Stimulated activated CD4-positive, alpha-beta T cell treated with anti-CD3 and anti-CD28 coated beads, Interleukin-15, amount 100 ng/mL, for 1 hour (primary cell): ENCODE measurements around the gene FNDC10.
"Not testable (repeated sequence)": the region's sequence is repeated elsewhere in the genome, so short reads cannot be mapped to it uniquely, and the experiment has no call there.

ENCODE experiments used
- DNase-seq, 2 donors: peaks; one replicate each; pipeline ENCODE4 v3.0.0-alpha.2; 2020; ENCODE audit warnings: low read depth in 1 of 2, low spot score in 1 of 2

FNDC10 gene

DNA sequence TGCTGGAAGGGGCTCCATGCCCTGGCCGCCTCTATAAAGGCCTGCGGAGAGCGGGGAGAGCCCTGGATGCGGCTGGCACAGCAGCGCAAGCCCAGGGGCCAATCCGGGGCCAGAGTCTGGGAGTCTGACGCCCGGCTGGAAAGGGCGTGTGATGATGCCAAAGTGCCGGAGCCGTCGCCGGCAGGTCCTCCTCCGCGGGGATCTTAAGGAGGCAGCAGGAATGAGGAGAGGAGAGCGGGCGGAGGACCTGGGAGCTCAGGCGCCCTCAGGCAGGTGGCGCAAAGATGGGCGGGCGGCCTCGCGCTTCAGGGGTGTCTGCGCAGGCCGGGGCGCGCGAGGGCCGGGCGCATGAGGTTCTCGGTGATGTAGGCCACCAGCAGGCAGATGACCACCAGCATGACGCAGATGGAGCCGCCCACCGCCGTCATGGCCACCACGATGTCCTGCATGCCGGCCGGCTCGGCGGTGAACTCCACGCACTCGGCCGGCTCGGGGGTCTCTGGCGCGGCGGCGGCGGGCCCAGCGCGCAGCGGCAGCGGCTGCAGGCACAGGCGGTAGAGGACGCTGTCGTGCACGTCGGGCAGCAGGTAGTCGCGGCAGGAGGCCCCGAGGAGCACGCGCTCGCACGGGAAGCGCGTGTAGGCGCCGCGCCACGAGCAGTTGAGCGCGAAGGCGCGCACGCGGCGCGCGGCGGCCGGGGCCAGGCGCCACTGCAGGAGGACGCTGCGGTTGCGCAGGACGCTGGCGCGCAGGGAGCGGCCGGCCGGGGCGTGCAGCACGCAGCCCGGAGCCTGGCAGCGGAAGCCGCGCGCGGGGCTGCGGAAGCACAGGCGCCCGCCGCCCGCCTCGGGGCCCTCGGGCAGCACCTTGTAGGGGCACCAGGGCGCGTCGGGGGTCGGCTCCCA is 653 bp downstream of the FNDC10 start:
- no peak for DNase-seq

GRCh38 chr1:1598720-1599029 is 1.3 kb downstream of the FNDC10 start:
- no peak for DNase-seq

GRCh38 chr1:1598051-1598719 is 1.8 kb downstream of the FNDC10 start:
- no peak for DNase-seq

GRCh38 chr1:1597275-1597930 is 2.5 kb downstream of the FNDC10 start:
- DNase-seq: no peak

- DNase-seq: no peak
Measured at GRCh38 chr1:1596493-1597274, 3.3 kb downstream of the FNDC10 start.

DNA sequence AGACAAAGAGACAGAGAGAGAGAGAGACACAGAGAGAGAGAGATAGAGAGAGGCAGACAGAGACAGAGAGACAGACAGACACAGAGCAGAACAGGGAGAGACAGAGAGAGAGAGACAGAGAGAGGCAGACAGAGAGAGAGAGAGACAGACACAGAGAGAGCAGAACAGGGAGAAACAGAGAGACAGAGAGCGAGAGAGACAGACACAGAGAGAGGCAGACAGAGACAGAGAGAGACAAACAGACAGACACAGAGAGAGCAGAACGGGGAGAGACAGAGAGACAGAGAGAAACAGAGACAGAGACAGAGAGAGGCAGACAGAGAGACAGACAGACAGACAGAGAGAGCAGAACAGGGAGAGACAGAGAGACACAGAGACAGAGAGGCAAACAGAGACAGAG is 4.6 kb downstream of the FNDC10 start:
- not testable (repeated sequence) for DNase-seq

GRCh38 chr1:1594602-1595260 is 5.2 kb downstream of the FNDC10 start:
- no peak for DNase-seq

DNA sequence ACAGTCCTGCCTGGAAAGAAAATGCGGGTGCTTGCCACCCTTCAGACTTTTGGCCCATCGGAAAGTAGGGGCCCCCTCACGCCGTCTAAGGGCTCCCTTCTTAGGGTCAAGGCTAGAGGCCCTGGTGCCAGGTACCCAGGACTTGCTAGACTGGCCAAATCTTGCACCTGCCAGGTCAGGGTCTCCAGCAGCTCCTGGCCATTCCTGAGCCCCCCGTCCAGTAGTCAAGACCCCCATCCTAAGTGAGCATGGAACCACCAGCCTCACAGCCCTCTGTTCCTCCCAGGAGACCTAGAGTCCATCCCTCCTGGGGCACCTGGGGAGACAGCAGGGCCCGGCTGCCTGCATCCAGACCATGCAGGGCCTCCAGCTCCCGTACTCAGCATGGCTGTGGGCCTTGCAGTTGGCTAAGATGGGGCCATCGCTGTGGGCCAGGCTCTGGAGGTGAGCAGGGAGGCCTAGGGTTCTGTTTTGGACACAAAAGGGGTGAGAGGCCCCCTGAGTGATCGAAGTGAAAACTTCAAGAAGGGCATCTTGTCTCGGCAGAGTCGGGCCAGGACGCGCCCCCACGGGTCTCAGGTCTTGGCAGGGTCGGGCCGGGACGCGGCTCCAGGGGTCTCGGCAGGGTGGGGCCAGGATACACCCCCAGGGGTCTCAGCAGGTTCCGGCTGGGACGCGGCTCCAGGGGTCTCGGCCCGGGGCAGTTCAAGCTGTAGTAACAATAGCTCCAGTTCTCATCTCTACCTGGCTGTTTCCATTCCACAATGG is 5.9 kb downstream of the FNDC10 start:
- DNase-seq: no peak

DNA sequence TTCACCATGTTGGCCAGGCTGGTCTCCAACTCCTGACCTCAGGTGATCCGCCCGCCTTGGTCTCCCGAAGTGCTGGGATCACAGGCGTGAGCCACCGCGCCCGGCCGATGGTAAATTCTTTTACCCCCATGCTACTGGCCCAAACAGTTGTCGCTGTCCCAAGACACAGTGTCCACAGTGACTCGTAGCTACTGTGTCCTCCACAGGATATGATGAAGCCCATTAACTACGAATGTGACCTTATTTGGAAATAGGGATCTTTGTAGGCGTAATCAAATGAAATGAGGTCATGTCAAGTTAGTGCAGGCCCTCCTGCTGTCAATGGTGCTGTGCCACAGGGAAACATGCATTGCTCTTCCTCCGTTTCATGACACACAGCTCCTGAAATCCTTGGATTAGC is 8.5 kb downstream of the FNDC10 start:
- no peak for DNase-seq

- DNase-seq: no peak
Measured at GRCh38 chr1:1583347-1584010, 16.5 kb downstream of the FNDC10 start.

GRCh38 chr1:1582585-1583346 is 17.2 kb downstream of the FNDC10 start:
- DNase-seq: no peak

GRCh38 chr1:1578371-1578940 is 21.5 kb downstream of the FNDC10 start:
- DNase-seq: no peak

DNA sequence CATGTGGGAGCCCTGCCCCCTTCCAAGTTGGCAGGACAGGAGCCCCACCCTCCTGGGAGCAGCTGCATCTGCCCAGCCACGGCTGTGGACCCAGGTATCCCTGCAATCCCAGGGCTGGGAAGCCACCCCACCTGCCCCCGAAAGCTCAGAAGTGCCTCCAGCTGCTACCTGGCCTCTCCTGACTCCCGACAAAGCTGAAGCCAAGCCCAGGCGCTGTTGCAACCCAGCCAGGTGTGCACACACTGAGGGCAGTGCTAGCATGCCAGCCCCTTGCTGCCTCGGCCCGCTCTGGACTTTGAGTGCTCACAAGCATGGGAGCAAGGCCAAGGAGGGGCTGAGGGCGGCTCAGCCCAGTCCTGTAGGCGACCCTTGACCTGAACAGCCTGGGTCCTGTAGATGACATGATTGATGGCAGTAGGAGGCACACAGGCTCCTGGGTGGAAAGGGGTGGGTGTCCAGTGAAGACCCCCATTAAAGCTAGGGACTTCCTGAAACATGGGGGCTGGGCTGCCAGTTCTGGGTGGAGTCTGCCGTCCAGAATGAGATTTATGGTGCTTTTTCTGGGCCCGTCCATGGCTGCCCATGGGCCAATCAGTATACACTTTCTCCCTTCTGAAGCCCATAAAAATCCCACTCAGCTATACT is 22.4 kb downstream of the FNDC10 start:
- DNase-seq: no peak

- DNase-seq: peak; percentile 80 to 88
Measured at GRCh38 chr1:1574721-1575537, 25.0 kb downstream of the FNDC10 start, which contains the start of gene SSU72. TSS of gene SSU72 (minus strand) at chr1:1574863. CDS start at chr1:1574557, 306 bp downstream.

DNA sequence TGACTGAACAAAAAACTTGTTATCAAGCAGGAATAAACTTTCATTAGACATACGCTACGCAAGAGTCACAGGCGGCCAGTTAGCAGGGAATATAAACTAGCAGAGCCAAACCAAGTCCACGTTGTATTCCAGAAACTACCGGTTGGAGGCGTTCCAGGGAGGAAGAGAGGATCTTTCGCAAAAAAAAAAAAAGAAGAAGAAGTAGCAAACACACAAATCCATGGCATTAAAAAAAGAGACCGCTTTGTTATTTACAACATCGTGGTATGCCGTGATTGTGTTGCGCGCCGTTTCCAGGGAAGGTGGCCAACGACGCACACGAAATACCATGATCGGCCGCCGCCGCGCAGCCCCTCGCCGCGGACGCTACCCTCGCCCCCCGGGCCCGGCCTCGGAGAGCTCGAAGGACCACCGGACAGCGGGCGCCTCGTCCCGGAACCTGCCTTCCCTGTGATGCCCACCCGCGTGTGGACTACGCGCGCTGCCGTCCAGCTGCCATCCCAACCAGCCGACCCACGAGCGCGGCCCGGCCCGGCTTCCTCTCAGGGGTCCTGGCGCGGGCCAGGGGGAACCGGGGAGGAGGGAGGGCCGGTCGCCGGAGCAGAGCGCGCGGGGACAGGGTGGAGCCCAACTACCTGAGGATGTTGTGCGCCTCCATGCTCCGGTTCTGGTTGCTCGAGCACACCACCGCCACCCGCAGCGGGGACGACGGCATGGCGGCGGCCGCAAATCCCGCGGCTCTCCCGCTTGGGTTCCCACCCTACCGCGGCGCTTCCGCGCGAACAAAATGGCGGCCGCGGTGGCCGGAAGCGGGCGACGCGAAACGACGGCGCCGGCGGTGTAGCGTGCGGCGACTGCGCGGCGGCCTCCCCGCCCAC is 25.9 kb downstream of the FNDC10 start:
- DNase-seq: peak in 1 of 2 donors; percentile 57

DNA sequence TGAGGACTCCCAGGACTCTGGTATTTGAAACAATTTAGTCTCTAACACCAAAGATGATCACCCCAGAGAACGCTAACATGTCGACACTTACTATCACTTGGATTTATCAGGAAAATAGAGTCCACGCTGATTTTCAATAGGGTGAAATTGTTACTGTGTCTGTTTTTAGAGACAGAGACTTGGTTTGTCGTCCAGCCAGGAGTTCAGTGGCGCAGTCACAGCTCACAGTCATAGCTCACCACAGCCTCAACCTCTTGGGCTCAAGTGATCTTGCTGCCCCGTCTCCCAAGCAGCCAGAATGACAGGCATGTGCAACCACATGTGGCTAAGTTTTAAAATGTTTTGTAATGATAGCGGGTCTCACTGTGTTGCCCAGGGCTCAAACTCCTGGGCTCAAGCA is 30.6 kb downstream of the FNDC10 start:
- no peak for DNase-seq
